22Rv1 (cell line): Measurements from ENCODE around the gene A2M.
A peak's percentile ranks its signal among the peaks of the same experiment; 100 is the strongest.

Source experiments
- H3K27ac ChIP-seq: fragments of 450-650 bp; 2 replicates; pipeline ENCODE4 v1.5.1; 2017
- CTCF ChIP-seq: fragments of 450-650 bp; IDR thresholded peaks from 2 replicates; pipeline ENCODE4 v1.5.1; 2017; ENCODE audit warnings: mild to moderate bottlenecking
- ZFX ChIP-seq: fragments of 450-650 bp; IDR thresholded peaks from 2 replicates; pipeline ENCODE4 v1.6.1; 2017; ENCODE audit warnings: antibody characterized with exemption, borderline replicate concordance

A2M gene

GRCh38 chr12:9071969-9072368 lies 43.8 kb downstream of the A2M start:
- TF ChIP-seq CTCF (no peak), ZFX (no peak)
- no peak overlapping the region for H3K27ac ChIP-seq

GRCh38 chr12:9071518-9071917 lies 44.2 kb downstream of the A2M start:
- TF ChIP-seq CTCF = no peak
- no peak for TF ChIP-seq ZFX
- no peak overlapping the region for H3K27ac ChIP-seq

GRCh38 chr12:9070351-9070750 lies 45.4 kb downstream of the A2M start:
- TF ChIP-seq CTCF = no peak
- TF ChIP-seq ZFX = no peak
- no peak overlapping the region for H3K27ac ChIP-seq

GRCh38 chr12:9068600-9068999 lies 47.1 kb downstream of the A2M start:
- no peak for TF ChIP-seq CTCF
- no peak for TF ChIP-seq ZFX
- no peak overlapping the region for H3K27ac ChIP-seq

GRCh38 chr12:9068086-9068485 lies 47.6 kb downstream of the A2M start:
- H3K27ac ChIP-seq = no peak overlapping the region
- TF ChIP-seq CTCF (no peak), ZFX (no peak)

GRCh38 chr12:9066755-9067423 lies 48.8 kb downstream of the A2M start:
- H3K27ac ChIP-seq = peak overlapping the region; percentile 98; the same call in 1 of the 2 replicates
- TF ChIP-seq ZFX (no peak), CTCF (no peak)

GRCh38 chr12:9066183-9066623 lies 49.5 kb downstream of the A2M start:
- H3K27ac ChIP-seq = peak overlapping the region; percentile 98
- TF ChIP-seq ZFX (no peak), CTCF (no peak)
